Measurements from ENCODE around the gene DMD.

DMD gene

GRCh38 chrX:31316340-31316991 is 1894.9 kb downstream of the DMD start:
- DNase-seq = no peak

- DNase-seq = no peak
Observed at GRCh38 chrX:31314921-31315320, 1896.4 kb downstream of the DMD start.

GRCh38 chrX:31307952-31308351 is 1903.4 kb downstream of the DMD start:
- no peak for DNase-seq

GRCh38 chrX:31302573-31303075 is 1908.7 kb downstream of the DMD start:
- no peak for DNase-seq

GRCh38 chrX:31301941-31302340 is 1909.4 kb downstream of the DMD start:
- no peak for DNase-seq

- no peak for DNase-seq
Observed at GRCh38 chrX:31301203-31301602, 1910.1 kb downstream of the DMD start.

GRCh38 chrX:31298916-31299315 is 1912.4 kb downstream of the DMD start:
- no peak for DNase-seq

- no peak for DNase-seq
Observed at GRCh38 chrX:31297881-31298280, 1913.5 kb downstream of the DMD start.

- no peak for DNase-seq
Observed at GRCh38 chrX:31294475-31294874, 1916.9 kb downstream of the DMD start.

- DNase-seq = no peak
Observed at GRCh38 chrX:31293409-31293808, 1917.9 kb downstream of the DMD start.

GRCh38 chrX:31291131-31291530 is 1920.2 kb downstream of the DMD start:
- DNase-seq = no peak

GRCh38 chrX:31287861-31288260 is 1923.5 kb downstream of the DMD start:
- DNase-seq = no peak

- DNase-seq = no peak
Observed at GRCh38 chrX:31280580-31280979, 1930.8 kb downstream of the DMD start.

GRCh38 chrX:31279359-31279758 is 1932.0 kb downstream of the DMD start:
- DNase-seq = no peak

GRCh38 chrX:31272472-31272775 is 1938.9 kb downstream of the DMD start:
- DNase-seq = no peak

- DNase-seq = no peak
Observed at GRCh38 chrX:31271615-31272471, 1939.5 kb downstream of the DMD start.

- DNase-seq = no peak
Observed at GRCh38 chrX:31269914-31270313, 1941.4 kb downstream of the DMD start.

GRCh38 chrX:31268359-31268758 is 1943.0 kb downstream of the DMD start:
- no peak for DNase-seq

GRCh38 chrX:31266203-31267076 is 1944.9 kb downstream of the DMD start:
- peak; percentile 32 for DNase-seq

GRCh38 chrX:31265383-31265782 is 1946.0 kb downstream of the DMD start:
- no peak for DNase-seq

- no peak for DNase-seq
Observed at GRCh38 chrX:31260351-31260750, 1951.0 kb downstream of the DMD start.

- no peak for DNase-seq
Observed at GRCh38 chrX:31258166-31258565, 1953.2 kb downstream of the DMD start.

- DNase-seq = no peak
Observed at GRCh38 chrX:31255310-31256033, 1955.9 kb downstream of the DMD start.
